Body of pancreas (tissue), 4 donors: ENCODE data around the gene SOX5.

Experiments used
- POLR2A ChIP-seq, 3 donors: fragments of 450-650 bp; IDR thresholded peaks; one replicate each; pipeline ENCODE4 v1.6.1; 2016; ENCODE audit warnings: antibody characterized with exemption in 3 of 3, mild to moderate bottlenecking in 2 of 3
- TF ChIP-seq, protein P1 (sequence below), 7 experiments: fragments of 450-650 bp in 4 of 7; fragments of 200-600 bp in 3 of 7; sonication (generic) in 3 of 7; IDR thresholded peaks; one replicate each; pipeline ENCODE4 v1.5.1; 2016 to 2019; ENCODE audit warnings: antibody characterized with exemption in 7 of 7

DNA sequence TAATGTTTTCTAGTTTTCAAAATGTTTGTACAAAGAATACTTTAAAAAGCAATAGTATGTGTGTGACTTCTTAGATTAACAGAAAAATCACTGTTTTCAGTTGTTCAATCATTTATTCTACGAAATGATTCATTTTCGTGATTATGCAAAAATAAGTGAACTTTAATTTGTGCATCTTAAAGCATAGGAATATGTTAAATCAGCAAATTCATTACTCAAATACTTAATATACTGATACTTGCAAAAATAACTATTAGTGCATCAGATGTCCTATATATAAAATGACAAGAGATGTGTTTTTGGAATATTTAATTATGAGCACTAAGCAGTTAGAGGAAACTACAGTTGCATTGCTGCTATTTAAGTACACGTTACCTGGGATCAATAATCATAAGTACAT, 11.0 kb downstream of the SOX5 start:
- TF ChIP-seq, protein P1, sequence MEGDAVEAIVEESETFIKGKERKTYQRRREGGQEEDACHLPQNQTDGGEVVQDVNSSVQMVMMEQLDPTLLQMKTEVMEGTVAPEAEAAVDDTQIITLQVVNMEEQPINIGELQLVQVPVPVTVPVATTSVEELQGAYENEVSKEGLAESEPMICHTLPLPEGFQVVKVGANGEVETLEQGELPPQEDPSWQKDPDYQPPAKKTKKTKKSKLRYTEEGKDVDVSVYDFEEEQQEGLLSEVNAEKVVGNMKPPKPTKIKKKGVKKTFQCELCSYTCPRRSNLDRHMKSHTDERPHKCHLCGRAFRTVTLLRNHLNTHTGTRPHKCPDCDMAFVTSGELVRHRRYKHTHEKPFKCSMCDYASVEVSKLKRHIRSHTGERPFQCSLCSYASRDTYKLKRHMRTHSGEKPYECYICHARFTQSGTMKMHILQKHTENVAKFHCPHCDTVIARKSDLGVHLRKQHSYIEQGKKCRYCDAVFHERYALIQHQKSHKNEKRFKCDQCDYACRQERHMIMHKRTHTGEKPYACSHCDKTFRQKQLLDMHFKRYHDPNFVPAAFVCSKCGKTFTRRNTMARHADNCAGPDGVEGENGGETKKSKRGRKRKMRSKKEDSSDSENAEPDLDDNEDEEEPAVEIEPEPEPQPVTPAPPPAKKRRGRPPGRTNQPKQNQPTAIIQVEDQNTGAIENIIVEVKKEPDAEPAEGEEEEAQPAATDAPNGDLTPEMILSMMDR (IDR thresholded peaks at IDR 0.05), result no peak
- TF ChIP-seq POLR2A (IDR thresholded peaks at IDR 0.05), result no peak
